A673 (cell line): ENCODE measurements around the gene HES7. TPM values are rescaled to one million over a fixed set of nuclear protein-coding genes. Genes with fewer than 3 reads are reported as not detected.

Experiments
- BruUV-seq: library from RNA; stranded (reverse); fragments of 400-500 nt; replicated peaks from 2 replicates; lab custom pipeline; 2021; lab: Mats Ljungman, UMichigan
- CTCF ChIA-PET: fragments of 300-600 bp; sonication (Branson Sonifier 250); formaldehyde crosslinking; loops from one replicate; lab custom pipeline; 2022; ENCODE audit warnings: antibody characterized with exemption; lab: Charles Lee
- POLR2A ChIA-PET: fragments of 300-600 bp; sonication (Branson Sonifier 250); formaldehyde crosslinking; loops from one replicate; lab custom pipeline; 2022; ENCODE audit warnings: antibody characterized with exemption; ENCODE audit not compliant: low non-redundant PET; lab: Charles Lee
- DNase-seq: peaks from one replicate; pipeline ENCODE4 v3.0.0-alpha.2; 2015; ENCODE audit warnings: low spot score
- H3K27ac ChIP-seq: fragments of 200-600 bp; sonication (generic); 2 replicates; pipeline ENCODE4 v1.5.1; 2016; ENCODE audit warnings: mixed run types, low read depth, mild to moderate bottlenecking, mixed read lengths, antibody characterized with exemption, low read length; ENCODE audit not compliant: poor library complexity, severe bottlenecking
- H3K27me3 ChIP-seq: fragments of 200-600 bp; sonication (generic); replicated peaks from 2 replicates; pipeline ENCODE4 v1.6.1; 2017; ENCODE audit warnings: mixed run types, low read depth, mild to moderate bottlenecking, mixed read lengths, antibody characterized with exemption, low read length; ENCODE audit not compliant: insufficient read depth, poor library complexity
- H3K36me3 ChIP-seq: fragments of 200-600 bp; sonication (generic); 2 replicates; pipeline ENCODE4 v1.6.1; 2016; ENCODE audit warnings: mixed run types, mild to moderate bottlenecking, mixed read lengths, antibody characterized with exemption, low read length; ENCODE audit not compliant: insufficient read depth, poor library complexity, severe bottlenecking
- H3K4me1 ChIP-seq: fragments of 200-600 bp; sonication (generic); 2 replicates; pipeline ENCODE4 v1.6.1; 2017; ENCODE audit warnings: mixed run types, mild to moderate bottlenecking, mixed read lengths, antibody characterized with exemption, low read length; ENCODE audit not compliant: insufficient read depth, poor library complexity, severe bottlenecking
- H3K4me3 ChIP-seq: fragments of 200-600 bp; sonication (generic); 2 replicates; pipeline ENCODE4 v1.5.1; 2016; ENCODE audit warnings: low read depth, mixed run types, mild to moderate bottlenecking, mixed read lengths, low read length; ENCODE audit not compliant: poor library complexity, severe bottlenecking
- H3K9me3 ChIP-seq: fragments of 200-600 bp; sonication (generic); 2 replicates; pipeline ENCODE4 v1.6.1; 2016; ENCODE audit warnings: mixed run types, low read depth, mild to moderate bottlenecking, mixed read lengths, antibody characterized with exemption, low read length; ENCODE audit not compliant: poor library complexity, severe bottlenecking
- CTCF ChIP-seq: fragments of 300-800, 200-600 bp; sonication (generic); conservative IDR thresholded peaks from 2 replicates; pipeline ENCODE4 v1.5.1; 2017; ENCODE audit warnings: low read depth, mild to moderate bottlenecking, antibody characterized with exemption, low read length, moderate library complexity, mixed read lengths
- EZH2 ChIP-seq: fragments of 200-600 bp; sonication (generic); IDR thresholded peaks from 2 replicates; pipeline ENCODE4 v1.6.1; 2017; ENCODE audit warnings: borderline replicate concordance, low read depth, mild to moderate bottlenecking, mixed read lengths, antibody characterized with exemption, low read length; ENCODE audit not compliant: poor library complexity, severe bottlenecking
- intact Hi-C: fragments of 100-400 bp; cut with micrococcal nuclease; formaldehyde crosslinking; loops from one replicate; pipeline ENCODE4 v1.10.0; 2022; ENCODE audit not compliant: unreplicated experiment
- total RNA-seq: library from RNA; stranded (reverse); gene quantifications from 2 replicates; pipeline ENCODE4 v1.2.3, GENCODE V29; 2021

HES7 gene
- total RNA-seq, 1 experiment from 2014 or later: 1.7 TPM

- H3K9me3 ChIP-seq: no peaks in the 10 kb centered on the region
- DNase-seq: peak; percentile 60
- peak overlapping the region; percentile 97 for H3K27ac ChIP-seq
- H3K4me3 ChIP-seq: no peak overlapping the region
- H3K4me1 ChIP-seq: peaks cover 32% of the 10 kb centered on the region
- ChIA-PET CTCF (no interaction called here), POLR2A (interaction anchor here (1.0 kb wide), 1 partner anchor 9 kb away, joined by 5 read pairs; no protein-coding TSS in a partner anchor)
- no peaks in the 10 kb centered on the region for H3K27me3 ChIP-seq
- intact Hi-C loops: no loop called here
- TF ChIP-seq EZH2 (no peak), CTCF (no peak)
- no TSS peak for BruUV-seq
- H3K36me3 ChIP-seq: peaks cover 18% of the 10 kb centered on the region
These were observed 40.3 kb upstream of the HES7 start for GRCh38 chr17:8163978-8164814.

DNA sequence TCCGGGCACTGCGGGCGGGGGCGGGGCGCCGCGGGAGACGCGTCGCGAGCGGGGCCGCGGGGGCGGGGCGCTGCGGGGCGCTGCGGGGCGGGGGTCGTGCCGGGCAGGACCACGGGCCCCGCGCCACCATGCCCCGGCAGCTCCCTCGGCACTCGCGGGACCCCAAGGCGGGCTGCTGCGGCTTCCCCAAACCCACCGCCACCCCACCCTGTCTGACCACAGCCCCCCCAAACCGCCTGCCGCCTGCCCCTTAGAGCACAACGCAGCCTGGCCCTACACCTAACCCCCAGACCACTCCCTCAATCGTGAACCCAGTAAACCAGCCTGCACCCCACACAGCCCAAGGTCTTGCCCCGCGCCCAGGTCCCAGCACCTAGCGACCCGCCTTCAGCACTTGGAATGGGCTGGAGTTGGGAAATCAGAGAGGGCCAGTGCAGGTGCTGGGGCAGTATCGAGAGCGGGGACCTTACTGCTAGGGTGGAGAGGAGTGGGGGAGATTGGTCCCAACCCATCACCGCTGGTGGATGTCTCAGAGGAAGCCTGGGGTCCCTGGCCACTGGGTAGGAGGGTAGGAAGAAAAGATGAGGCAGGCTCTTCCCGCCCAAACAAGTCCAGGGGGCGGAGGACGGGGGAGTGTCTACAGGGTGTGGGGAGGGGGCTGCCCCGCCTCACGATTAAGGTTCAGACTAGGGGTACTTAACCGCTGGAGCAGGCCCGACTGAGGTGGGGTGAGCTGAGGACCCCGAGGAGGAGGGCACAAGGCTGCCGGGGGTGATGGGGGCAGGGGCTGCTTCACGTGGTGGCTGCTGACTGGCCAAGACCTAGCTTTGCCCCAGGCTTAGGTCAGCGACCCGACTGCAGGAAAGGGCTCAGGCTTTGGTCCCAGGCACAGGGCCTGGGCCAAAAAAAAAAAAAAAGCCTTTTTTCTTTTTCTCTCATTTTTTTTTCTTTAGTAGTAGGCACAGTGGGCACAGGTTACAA lies 39.4 kb upstream of the HES7 start:
- no peak for DNase-seq
- ChIA-PET POLR2A (interaction anchor here (1.0 kb wide), 1 partner anchor 10 kb away, joined by 5 read pairs; no protein-coding TSS in a partner anchor), CTCF (no interaction called here)
- H3K36me3 ChIP-seq: peaks cover 21% of the 10 kb centered on the region
- intact Hi-C loops: no loop called here
- H3K27me3 ChIP-seq: no peaks in the 10 kb centered on the region
- BruUV-seq: no TSS peak
- no peaks in the 10 kb centered on the region for H3K9me3 ChIP-seq
- peaks cover 32% of the 10 kb centered on the region for H3K4me1 ChIP-seq
- H3K4me3 ChIP-seq: peak overlapping the region; percentile 100
- no peak for TF ChIP-seq EZH2
- H3K27ac ChIP-seq: peak overlapping the region; percentile 97

GRCh38 chr17:8162233-8162996 lies 38.5 kb upstream of the HES7 start, which contains the start of gene VAMP2:
VAMP2 (minus strand) TSS chr17:8162948; CDS start chr17:8162879, 69 bp downstream.
- H3K4me3 ChIP-seq: peak within 1 kb of the TSS; percentile 100
- peaks cover 32% of the 10 kb centered on the region for H3K4me1 ChIP-seq
- intact Hi-C loops: no loop called here
- TF ChIP-seq CTCF (no peak), EZH2 (no peak)
- peaks cover 22% of the 10 kb centered on the region for H3K36me3 ChIP-seq
- H3K27me3 ChIP-seq: no peaks in the 10 kb centered on the region
- H3K27ac ChIP-seq: peak within 1 kb of the TSS; percentile 97
- H3K9me3 ChIP-seq: no peaks in the 10 kb centered on the region
- POLR2A ChIA-PET: no interaction called here
- BruUV-seq: no TSS peak
- peak; percentile 80 for DNase-seq
- CTCF ChIA-PET: no interaction called here
